GM12892 (cell line): ENCODE data around the gene RAB3A. TPM values are rescaled to one million over a fixed set of nuclear protein-coding genes. Genes with fewer than 3 reads are reported as not detected.

Experiments used
- DNase-seq: peaks from one replicate; pipeline ENCODE4 v3.0.0; 2011; ENCODE audit not compliant: insufficient read length
- FAIRE-seq: peaks from 2 replicates; lab custom pipeline; 2011; peaks lifted over from hg19 to GRCh38; lab: Jason Lieb, UNC
- POLR2A ChIP-seq: IDR thresholded peaks from 2 replicates; pipeline ENCODE4 v1.6.1; 2011; ENCODE audit warnings: low read depth, low read length, control low read depth
- POLR2AphosphoS5 ChIP-seq: IDR thresholded peaks from 2 replicates; pipeline ENCODE4 v1.6.1; 2011; ENCODE audit warnings: low read depth, low read length, control low read depth
- TAF1 ChIP-seq: IDR thresholded peaks from 2 replicates; pipeline ENCODE4 v1.6.1; 2011; ENCODE audit warnings: low read depth, mild to moderate bottlenecking, control low read depth, low read length, borderline replicate concordance
- polyA plus RNA-seq: library from polyadenylated mRNA; unstranded; fragments of >200 nt; gene quantifications from one replicate; pipeline ENCODE4 v1.2.1, GENCODE V29; 2012; ENCODE audit warnings: missing spikeins, inconsistent platforms; ENCODE audit not compliant: missing spikeins

RAB3A gene
- polyA plus RNA-seq, result 2.2 TPM

GRCh38 chr19:18203863-18204393 lies at the start of gene RAB3A:
TSS of gene RAB3A (minus strand) at chr19:18204042. CDS start at chr19:18202740, 1,302 bp downstream.
- FAIRE-seq, result peak; percentile 99
- TF ChIP-seq TAF1 (no peak), POLR2A (peak; percentile 30; the same call in 1 of the 2 replicates)
- DNase-seq, result peak; percentile 98

- TF ChIP-seq POLR2AphosphoS5 (no peak), TAF1 (no peak), POLR2A (no peak)
- DNase-seq, result no peak
- no peak for FAIRE-seq
Measured at GRCh38 chr19:18253130-18253529, 49.3 kb upstream of the RAB3A start.

GRCh38 chr19:18252370-18252717 lies 48.5 kb upstream of the RAB3A start:
- TF ChIP-seq TAF1, result no peak
- no peak for TF ChIP-seq POLR2AphosphoS5
- TF ChIP-seq POLR2A, result no peak
- DNase-seq (no peak), FAIRE-seq (no peak)

- FAIRE-seq (peak; percentile 95), DNase-seq (peak; percentile 72)
- TF ChIP-seq POLR2A, result no peak
- TF ChIP-seq POLR2AphosphoS5, result no peak
Measured at GRCh38 chr19:18251587-18252369, 47.9 kb upstream of the RAB3A start.

- no peak for FAIRE-seq
- TF ChIP-seq TAF1, result no peak
- TF ChIP-seq POLR2AphosphoS5, result no peak
- no peak for TF ChIP-seq POLR2A
- DNase-seq, result no peak
Measured at GRCh38 chr19:18249834-18250233, 46.0 kb upstream of the RAB3A start.

GRCh38 chr19:18245297-18245696 lies 41.5 kb upstream of the RAB3A start:
- no peak for TF ChIP-seq TAF1
- TF ChIP-seq POLR2A, result no peak
- TF ChIP-seq POLR2AphosphoS5, result no peak
- FAIRE-seq (no peak), DNase-seq (no peak)

- no peak for DNase-seq
- no peak for FAIRE-seq
- TF ChIP-seq TAF1 (no peak), POLR2AphosphoS5 (no peak), POLR2A (no peak)
Measured at GRCh38 chr19:18239303-18239702, 35.5 kb upstream of the RAB3A start.

- FAIRE-seq (no peak), DNase-seq (no peak)
- no peak for TF ChIP-seq TAF1
- no peak for TF ChIP-seq POLR2AphosphoS5
- TF ChIP-seq POLR2A, result no peak
Measured at GRCh38 chr19:18234194-18234593, 30.4 kb upstream of the RAB3A start.

- DNase-seq (peak; percentile 69), FAIRE-seq (no peak)
Measured at GRCh38 chr19:18233224-18233825, 29.5 kb upstream of the RAB3A start.

GRCh38 chr19:18232540-18233223 lies 28.8 kb upstream of the RAB3A start:
- no peak for FAIRE-seq
- no peak for TF ChIP-seq TAF1
- no peak for TF ChIP-seq POLR2A
- no peak for TF ChIP-seq POLR2AphosphoS5
- no peak for DNase-seq

More at GRCh38 chr19:18233224-18233825, 29.5 kb upstream of the RAB3A start:
- TF ChIP-seq POLR2A, result no peak
- TF ChIP-seq POLR2AphosphoS5, result no peak

GRCh38 chr19:18231775-18232174 lies 27.9 kb upstream of the RAB3A start:
- TF ChIP-seq POLR2A, result no peak
- DNase-seq, result no peak
- no peak for FAIRE-seq
